MV-4-11 (cell line): ENCODE measurements around the gene MYO5B.
"Not testable (repeated sequence)": the region's sequence is repeated elsewhere in the genome, so short reads cannot be mapped to it uniquely, and the experiment has no call there.

ENCODE experiments used
- DNase-seq: peaks from one replicate; lab custom pipeline; 2025; lab: John Stamatoyannopoulos, UW

MYO5B gene

DNA sequence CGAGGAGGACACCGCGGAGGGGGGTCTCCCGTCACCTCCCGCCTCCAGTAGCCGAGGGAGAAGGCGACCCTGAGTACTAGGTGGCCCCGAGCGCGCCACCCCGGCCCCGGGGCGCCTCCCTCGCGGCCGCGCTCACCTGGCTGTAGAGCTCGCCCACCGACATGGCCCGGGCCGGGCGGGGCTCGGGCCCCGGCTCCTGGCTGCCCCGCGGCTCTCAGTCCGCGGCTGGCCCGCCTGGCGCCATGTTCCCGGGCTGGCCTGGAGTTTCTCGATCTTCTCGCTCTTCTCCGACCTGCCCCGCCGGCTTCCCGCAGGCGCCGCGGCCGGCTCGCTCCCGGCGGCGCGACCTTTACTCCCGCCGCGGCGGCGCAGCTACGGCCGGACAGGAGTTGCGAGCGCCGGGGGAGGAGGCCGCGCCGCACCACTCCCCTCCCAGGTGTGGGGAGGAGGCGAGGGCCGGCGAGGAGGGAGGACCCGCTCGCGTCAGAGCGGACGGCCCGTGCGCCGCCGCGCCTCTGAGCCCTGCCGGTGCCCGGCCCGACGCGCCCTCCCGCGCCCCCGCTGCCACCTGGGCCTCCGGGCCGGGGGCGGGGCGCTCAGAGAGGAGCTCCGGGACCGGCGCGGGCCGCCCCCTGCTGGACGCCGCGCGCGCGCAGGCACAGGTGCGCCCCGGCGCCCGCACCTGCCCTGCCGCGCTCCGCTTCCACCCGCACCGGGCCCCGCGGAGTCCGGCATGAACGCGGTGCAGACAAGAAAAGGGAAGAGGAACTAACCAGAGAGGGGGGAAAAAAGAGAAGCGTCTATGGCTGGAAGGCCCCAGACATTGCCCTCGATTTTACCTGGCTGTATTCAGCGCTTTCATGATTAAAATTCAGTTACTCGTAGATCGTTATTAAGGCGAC lies at the start of gene MYO5B:
Gene MYO5B (minus strand): TSS at position 517 of the 902 bp plus-strand sequence. CDS start 354 bp downstream, at position 163.
- no peak for DNase-seq

GRCh38 chr18:50241768-50242167 lies 46.8 kb upstream of the MYO5B start:
- DNase-seq = not testable (repeated sequence)

GRCh38 chr18:50240080-50240563 lies 45.2 kb upstream of the MYO5B start:
- no peak for DNase-seq

GRCh38 chr18:50232419-50232818 lies 37.5 kb upstream of the MYO5B start:
- no peak for DNase-seq

- DNase-seq = no peak
These were observed 36.7 kb upstream of the MYO5B start for GRCh38 chr18:50231621-50232020.

GRCh38 chr18:50220249-50220648 lies 25.3 kb upstream of the MYO5B start:
- DNase-seq = not testable (repeated sequence)

GRCh38 chr18:50218432-50219197 lies 23.7 kb upstream of the MYO5B start:
- DNase-seq = no peak

GRCh38 chr18:50209311-50209710 lies 14.4 kb upstream of the MYO5B start:
- DNase-seq = no peak

GRCh38 chr18:50207722-50208121 lies 12.8 kb upstream of the MYO5B start:
- no peak for DNase-seq

- no peak for DNase-seq
These were observed 9.1 kb upstream of the MYO5B start for GRCh38 chr18:50203801-50204604.

GRCh38 chr18:50201476-50202018 lies 6.6 kb upstream of the MYO5B start:
- no peak for DNase-seq

GRCh38 chr18:50199921-50200320 lies 5.0 kb upstream of the MYO5B start:
- no peak for DNase-seq

GRCh38 chr18:50199346-50199855 lies 4.5 kb upstream of the MYO5B start:
- no peak for DNase-seq

DNA sequence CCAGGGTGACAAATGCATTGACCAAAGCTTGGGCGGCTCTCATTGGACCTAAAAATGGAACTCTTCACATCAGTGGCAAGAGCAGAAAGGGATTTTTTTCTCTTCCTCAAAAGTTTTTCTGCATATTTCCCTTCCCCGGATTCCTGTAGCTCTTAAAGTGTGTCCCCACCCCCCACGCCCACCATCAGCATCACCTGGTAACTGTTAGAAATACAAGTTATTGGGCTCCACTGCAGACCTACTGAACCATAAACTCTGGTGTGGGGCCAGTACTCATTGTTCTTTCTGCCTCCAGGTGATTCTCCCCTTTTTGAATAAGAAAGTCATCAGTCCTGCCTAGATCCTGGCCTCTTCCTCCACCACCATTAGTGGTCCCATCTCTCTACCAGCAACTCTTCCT lies 1.3 kb upstream of the MYO5B start:
- DNase-seq = no peak

DNA sequence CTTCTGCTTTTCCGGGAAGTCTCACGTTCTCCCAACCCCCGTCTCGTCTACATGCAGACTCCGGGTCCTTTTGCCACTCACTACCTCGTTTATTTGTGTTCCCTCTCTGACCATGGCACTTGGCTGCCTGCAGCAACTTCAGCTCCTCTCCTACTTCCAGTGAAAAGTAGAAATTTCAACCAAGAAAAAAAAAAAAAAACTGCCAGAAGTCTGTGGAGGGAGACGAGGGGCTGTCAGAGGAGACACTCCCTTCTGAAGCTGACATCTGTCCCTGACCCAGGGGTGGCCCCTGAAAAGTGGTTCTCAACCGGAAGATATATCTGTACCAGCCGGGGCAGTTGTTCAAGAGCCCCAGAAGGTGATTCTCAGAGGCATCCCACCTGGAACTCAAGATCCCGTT lies 742 bp upstream of the MYO5B start:
- DNase-seq = no peak

- DNase-seq = no peak
These were observed 934 bp downstream of the MYO5B start for GRCh38 chr18:50193796-50194630.

DNA sequence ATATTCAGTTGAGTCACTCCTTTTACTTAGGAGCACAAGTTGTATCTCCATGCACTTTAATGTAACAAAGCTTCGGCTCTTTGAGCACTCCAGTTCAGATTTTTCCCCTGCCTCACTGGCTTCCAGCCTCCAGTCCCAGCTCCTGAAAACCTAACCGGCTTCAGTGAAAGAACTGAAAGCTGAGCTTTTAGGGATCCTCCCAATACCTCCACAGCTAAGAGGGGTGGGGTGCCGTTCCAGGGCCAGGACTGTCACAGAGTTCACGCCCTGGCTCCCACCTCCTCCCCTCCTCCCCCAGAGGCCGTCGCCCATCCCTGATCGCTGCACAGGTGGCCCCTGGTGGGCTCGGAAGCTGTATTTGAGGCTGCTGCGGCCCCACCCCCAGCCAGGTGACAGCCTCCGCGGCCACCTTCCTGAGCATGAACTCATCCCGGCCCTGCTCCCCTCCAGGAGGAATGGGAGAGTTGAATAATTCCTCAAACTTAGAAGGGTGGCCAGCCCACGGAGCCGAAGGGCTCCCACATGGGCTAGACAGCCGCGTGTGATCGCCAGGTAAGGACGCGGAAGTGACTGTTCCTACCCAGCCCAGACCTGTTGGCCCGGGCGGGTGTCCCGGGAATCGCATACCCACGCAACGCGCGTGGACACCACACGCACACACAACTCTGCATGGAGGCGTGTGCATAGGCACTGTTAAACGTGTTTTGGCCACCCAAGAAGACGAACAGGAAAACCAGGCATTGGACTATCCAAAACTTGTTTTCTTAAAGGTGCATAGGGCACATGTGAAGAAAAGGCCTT lies 1.8 kb downstream of the MYO5B start:
- DNase-seq = no peak

DNA sequence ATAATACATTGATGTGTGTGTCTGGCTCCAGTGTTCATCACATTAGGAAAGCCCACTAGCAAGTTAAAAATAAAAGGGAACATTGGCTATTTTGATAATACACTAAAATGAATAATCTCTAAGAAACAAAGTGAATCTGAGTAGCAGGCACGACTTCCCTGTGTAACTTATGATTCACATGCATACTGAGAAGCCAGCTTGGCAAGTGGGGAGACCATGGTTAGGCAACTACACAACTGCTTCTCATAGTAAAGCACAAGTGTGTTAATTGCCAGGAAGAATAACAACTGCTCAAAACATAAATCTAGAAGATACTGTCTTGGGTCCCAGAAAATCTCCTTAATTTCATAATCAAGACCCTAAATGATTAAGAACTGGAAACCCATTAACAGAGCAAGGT lies 4.0 kb downstream of the MYO5B start:
- no peak for DNase-seq

GRCh38 chr18:50190236-50190635 lies 4.7 kb downstream of the MYO5B start:
- DNase-seq = no peak

DNA sequence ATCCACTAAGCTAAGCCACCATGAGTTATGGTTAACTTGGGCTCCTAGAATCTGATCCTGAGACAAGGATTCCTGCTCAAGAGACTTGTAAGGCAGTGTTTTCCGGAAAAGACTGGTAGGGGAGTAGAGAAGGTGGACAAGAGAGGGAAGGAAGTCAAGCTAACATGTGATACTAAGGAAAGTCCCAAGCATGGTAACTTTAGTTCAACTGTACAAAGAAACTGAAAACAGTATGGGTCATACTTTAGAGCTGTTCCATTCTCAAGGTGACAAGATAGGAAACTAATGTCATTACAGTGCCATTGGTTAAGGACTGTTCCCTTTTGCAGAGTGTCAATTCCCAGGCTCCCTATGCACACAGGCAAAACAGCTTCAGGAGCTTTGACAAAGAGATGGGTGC lies 5.8 kb downstream of the MYO5B start:
- DNase-seq = no peak
